K562 (cell line): ENCODE measurements around the gene SLC3A2. TPM values are rescaled to one million over a fixed set of nuclear protein-coding genes. Genes with fewer than 3 reads are reported as not detected.

Experiments
- ATAC-seq: fragments of 200-7000 bp; cut with Tn5 transposase; 3 replicates; pipeline ENCODE4 v1.9.1; 2020; ENCODE audit warnings: moderate library complexity
- BruUV-seq: library from RNA; stranded (reverse); fragments of 400-500 nt; replicated peaks from 2 replicates; lab custom pipeline; 2021; lab: Mats Ljungman, UMichigan
- CTCF ChIA-PET: fragments of 300-600 bp; formaldehyde crosslinking; extraction: SDS; loops from one replicate; lab custom pipeline; 2021; ENCODE audit warnings: low intra/inter-chr PET ratio; lab: Yijun Ruan, JAX
- POLR2A ChIA-PET: fragments of 300-600, 350-650 bp; sonication (Branson Sonifier 250); formaldehyde crosslinking; extraction: SDS; loops from one replicate; lab custom pipeline; 2021; ENCODE audit warnings: antibody characterized with exemption, inconsistent platforms; lab: Yijun Ruan, JAX
- DNase-seq, 4 experiments: peaks; one replicate each; pipeline versions ENCODE4 v3.0.0 to v3.0.0-alpha.2; 2011 to 2018; ENCODE audit warnings: low spot score in 3 of 4, mixed read lengths in 3 of 4; ENCODE audit errors: extremely low read depth in 1 of 4
- FAIRE-seq: peaks from 2 replicates; lab custom pipeline; 2011; peaks lifted over from hg19 to GRCh38; lab: Jason Lieb, UNC
- H2AFZ ChIP-seq: 2 replicates; pipeline ENCODE4 v1.6.0; 2011; ENCODE audit warnings: low read depth, low read length, control low read depth, inconsistent platforms
- H3K27ac ChIP-seq: fragments of 200-600 bp; 3 replicates; pipeline ENCODE4 v1.8.0; 2011; ENCODE audit warnings: low read depth, mild to moderate bottlenecking, control low read depth, inconsistent platforms, low read length, moderate library complexity, mixed read lengths; ENCODE audit errors: extremely low read depth
- H3K27me3 ChIP-seq, 2 experiments: fragments of 300-600 bp in 1 of 2; 2 replicates in 1 of 2; 3 replicates in 1 of 2; pipeline versions ENCODE4 v1.6.0 to v1.8.0; 2011; ENCODE audit warnings: inconsistent platforms in 2 of 2, low read length in 2 of 2, mild to moderate bottlenecking in 1 of 2, mixed read lengths in 1 of 2, moderate library complexity in 1 of 2; ENCODE audit not compliant: control insufficient read depth in 2 of 2, insufficient read depth in 2 of 2
- H3K36me3 ChIP-seq: fragments of 300-600 bp; 3 replicates; pipeline ENCODE4 v1.8.0; 2011; ENCODE audit warnings: mild to moderate bottlenecking, low read length, inconsistent platforms; ENCODE audit not compliant: control insufficient read depth, insufficient read depth
- H3K4me1 ChIP-seq, 2 experiments: fragments of 200-600 bp in 1 of 2; replicated peaks in 1 of 2; 2 replicates in 1 of 2; 3 replicates in 1 of 2; pipeline versions ENCODE4 v1.5.1 to v1.8.0; 2011; ENCODE audit warnings: inconsistent platforms in 2 of 2, low read length in 2 of 2, mild to moderate bottlenecking in 1 of 2, mixed read lengths in 1 of 2, moderate library complexity in 1 of 2; ENCODE audit not compliant: control insufficient read depth in 2 of 2, insufficient read depth in 2 of 2
- H3K4me2 ChIP-seq: 2 replicates; pipeline ENCODE4 v1.6.1; 2011; ENCODE audit warnings: low read length, control low read depth, inconsistent platforms, mixed read lengths; ENCODE audit not compliant: insufficient read depth
- H3K4me3 ChIP-seq: fragments of 200-600 bp; sonication (generic), shearing (Covaris generic); 2 replicates; pipeline ENCODE4 v1.5.1; 2016; ENCODE audit warnings: control low read depth, inconsistent platforms
- H3K79me2 ChIP-seq: fragments of 200-600 bp; 3 replicates; pipeline ENCODE4 v1.8.0; 2011; ENCODE audit warnings: low read length, inconsistent platforms; ENCODE audit not compliant: control insufficient read depth, insufficient read depth
- H3K9ac ChIP-seq, 2 experiments: 2 replicates each; pipeline versions ENCODE4 v1.6.0 to v1.6.1; 2011; ENCODE audit warnings: low read depth in 2 of 2, low read length in 2 of 2, control low read depth in 1 of 2, inconsistent platforms in 1 of 2, mild to moderate bottlenecking in 1 of 2, mixed read lengths in 1 of 2; ENCODE audit not compliant: insufficient read depth in 1 of 2
- H3K9me1 ChIP-seq: one replicate; pipeline ENCODE4 v1.6.0; 2011; ENCODE audit warnings: inconsistent platforms, mild to moderate bottlenecking, low read length, moderate library complexity; ENCODE audit not compliant: control insufficient read depth, insufficient read depth
- H3K9me3 ChIP-seq: replicated peaks from 2 replicates; pipeline ENCODE4 v1.5.1; 2011; ENCODE audit warnings: low read depth, low read length, inconsistent platforms; ENCODE audit not compliant: control insufficient read depth, insufficient read depth
- H4K20me1 ChIP-seq: replicated peaks from 2 replicates; pipeline ENCODE4 v1.6.1; 2011; ENCODE audit warnings: low read length, inconsistent platforms, mixed read lengths; ENCODE audit not compliant: control insufficient read depth, insufficient read depth
- ARID3A ChIP-seq: IDR thresholded peaks from 2 replicates; pipeline ENCODE4 v1.6.1; 2012; ENCODE audit warnings: low read depth, low read length, improper control_type of control experiment, borderline replicate concordance
- CBX8 ChIP-seq: fragments of 200-600 bp; sonication (generic); IDR thresholded peaks from 2 replicates; pipeline ENCODE4 v1.6.1; 2012; ENCODE audit warnings: borderline replicate concordance, mixed run types, low read depth, mild to moderate bottlenecking, moderate library complexity, mixed read lengths, low read length, control low read depth, inconsistent platforms; ENCODE audit not compliant: poor library complexity, severe bottlenecking; ENCODE audit errors: extremely low read depth
- CHD1 ChIP-seq: fragments of 200-600 bp; sonication (generic); IDR thresholded peaks from one replicate; pipeline ENCODE4 v1.6.1; 2012; ENCODE audit warnings: mild to moderate bottlenecking, moderate library complexity, low read length, inconsistent platforms
- CHD4 ChIP-seq: fragments of 200-600 bp; sonication (generic); IDR thresholded peaks from 3 replicates; pipeline ENCODE4 v1.6.1; 2012; ENCODE audit warnings: low read depth, mild to moderate bottlenecking, mixed read lengths, low read length, inconsistent platforms; ENCODE audit not compliant: insufficient read depth, insufficient replicate concordance, poor library complexity, severe bottlenecking
- FOXK2 ChIP-seq, 2 experiments: fragments of 450-650 bp; IDR thresholded peaks in 1 of 2; conservative IDR thresholded peaks in 1 of 2; 2 replicates each; pipeline ENCODE4 v1.6.1; 2016; ENCODE audit warnings: low read depth in 2 of 2, mild to moderate bottlenecking in 1 of 2
- RBBP5 ChIP-seq: fragments of 200-600 bp; sonication (generic); IDR thresholded peaks from 2 replicates; pipeline ENCODE4 v1.6.1; 2012; ENCODE audit warnings: borderline replicate concordance, mild to moderate bottlenecking, low read length, control low read depth, inconsistent platforms; ENCODE audit not compliant: insufficient read depth, poor library complexity, severe bottlenecking
- TCF7L2 ChIP-seq: fragments of 150-350 bp; IDR thresholded peaks from 2 replicates; pipeline ENCODE4 v1.6.1; 2016; ENCODE audit warnings: low read depth, mild to moderate bottlenecking, low read length, moderate library complexity
- TCFL5 ChIP-seq: fragments of 250-450 bp; sonication (Bioruptor Pico); conservative IDR thresholded peaks from 2 replicates; pipeline ENCODE4 v1.6.1; 2021; ENCODE audit warnings: mild to moderate bottlenecking, moderate library complexity, matching md5 sums
- ZNF583 ChIP-seq: fragments of 250-450 bp; sonication (Bioruptor Pico); IDR thresholded peaks from 2 replicates; pipeline ENCODE4 v1.4.0; 2020
- ZNF655 ChIP-seq: fragments of 250-450 bp; sonication (Bioruptor Pico); IDR thresholded peaks from 2 replicates; pipeline ENCODE4 v1.5.0; 2021
- WGBS: fragments of 100-300 bp; shearing (Covaris generic); methylation state at CpG from one replicate; pipeline ENCODE4 v1.1.6; 2016; ENCODE audit warnings: low coverage, mixed read lengths; ENCODE audit not compliant: insufficient coverage; ENCODE audit errors: missing lambda C conversion rate; 5-methylcytosine and 5-hydroxymethylcytosine counted together
- in situ Hi-C: fragments of 300-500 bp; cut with MboI; formaldehyde crosslinking; loops from 4 replicates; pipeline ENCODE4 v1.15.0; 2018; ENCODE audit warnings: inconsistent platforms, mixed read lengths
- intact Hi-C: fragments of 100-400 bp; cut with micrococcal nuclease; formaldehyde crosslinking; loops from 2 replicates; pipeline ENCODE4 v1.14.2; 2022
- polyA plus RNA-seq, 8 experiments: library from polyadenylated mRNA; depleted of rRNA in 4 of 8; stranded (reverse) in 5 of 8; unstranded in 3 of 8; fragments of >200 nt; fragmentation: Nextera tagmentation in 2 of 8; fragmentation: Illumina TruSeq in 1 of 8; extraction: Ambion mirVana in 2 of 8; extraction: Trizol in 1 of 8; gene quantifications; 2 replicates each; pipeline versions ENCODE4 v1.2.1 to v1.2.3, GENCODE V29; 2011 to 2014; ENCODE audit warnings: inconsistent platforms in 1 of 8, missing spikeins in 1 of 8
- total RNA-seq, 7 experiments: library from RNA; depleted of rRNA in 6 of 7; stranded (reverse); fragments of >200 nt in 6 of 7; fragmentation: Illumina TruSeq in 2 of 7; extraction: Trizol in 2 of 7; gene quantifications; 2 replicates each; pipeline versions ENCODE4 v1.2.1 to v1.2.3, GENCODE V29; 2011 to 2021; ENCODE audit warnings: low replicate concordance in 1 of 7
- TF ChIP-seq, protein P1 (sequence below): sonication (generic); formaldehyde crosslinking; IDR thresholded peaks from 2 replicates; pipeline ENCODE4 v1.8.1; 2023; ENCODE audit warnings: mild to moderate bottlenecking, missing genetic modification reagents
- TF ChIP-seq, protein P2 (sequence below): fragments of 250-450 bp; sonication (Bioruptor Pico); IDR thresholded peaks from 2 replicates; pipeline ENCODE4 v1.6.1; 2021; ENCODE audit warnings: mild to moderate bottlenecking

Gene SLC3A2
- total and polyA plus RNA-seq, 9 of the 15 experiments (the other 6 are each of a cell fraction or from before 2014, with no cell fraction given): 20.0 to 296 (median 214) TPM

DNA sequence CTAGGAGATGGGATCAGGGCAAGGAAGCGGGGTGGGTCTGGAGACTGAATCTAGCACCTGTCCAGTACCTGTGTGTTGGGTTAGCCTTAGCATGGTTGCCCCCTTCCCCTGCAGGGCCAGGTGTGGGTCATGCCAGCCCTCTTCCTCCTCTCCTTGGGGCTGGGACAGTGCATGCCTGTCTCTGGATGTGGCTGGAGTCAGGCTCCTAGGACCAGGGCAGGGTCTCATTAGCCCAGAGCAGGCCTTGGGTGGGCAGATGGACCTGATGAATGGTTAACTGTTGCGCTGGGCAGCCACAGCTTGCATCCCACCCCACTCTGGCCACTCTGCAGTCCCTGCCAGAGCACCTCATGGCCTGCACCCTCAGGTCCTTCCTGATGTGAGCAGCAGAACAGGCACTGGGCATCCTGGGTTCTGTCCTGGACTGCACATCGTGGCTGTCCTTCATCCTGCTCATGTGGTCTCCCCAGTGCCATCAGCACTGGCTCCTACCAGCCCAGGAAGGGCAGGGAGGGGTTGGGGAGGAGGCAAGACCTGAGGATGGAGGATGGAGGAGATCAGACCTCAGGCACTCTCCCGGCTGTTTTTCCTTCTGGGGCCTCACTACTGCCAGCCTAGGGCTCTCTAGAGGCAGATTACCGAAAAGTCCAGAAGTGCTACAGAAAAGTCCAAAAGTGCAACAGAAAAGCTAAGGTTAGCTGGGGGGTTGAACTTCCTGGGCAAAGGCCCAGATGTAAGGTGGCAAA is 53.2 kb downstream of the SLC3A2 start:
- Histone ChIP-seq H3K4me1 (no peaks in the 10 kb centered on the region; a peak in 1 of 5 replicates), H3K27ac (no peak overlapping the region), H3K4me2 (no peak overlapping the region), H3K9me1 (no peaks in the 10 kb centered on the region), H4K20me1 (no peaks in the 10 kb centered on the region), H3K9me3 (no peaks in the 10 kb centered on the region), H3K27me3 (peaks cover 2 to 47% of the 10 kb centered on the region in 2 experiments), H3K9ac (no peak overlapping the region), H3K36me3 (no peaks in the 10 kb centered on the region), H3K4me3 (no peak overlapping the region), H2AFZ (no peak overlapping the region), H3K79me2 (no peaks in the 10 kb centered on the region)
- ChIA-PET POLR2A (no interaction called here), CTCF (no interaction called here)
- BruUV-seq: no TSS peak
- intact Hi-C loops: no loop called here
- FAIRE-seq (no peak), DNase-seq (no peak), ATAC-seq (no peak)
- in situ Hi-C loops: no loop called here
- 3% methylated on average over 5 of the region's 5 CpGs for WGBS
- TF ChIP-seq TCFL5: no peak
- no peak for TF ChIP-seq ZNF583
- no peak for TF ChIP-seq CHD1
- TF ChIP-seq, protein P1, sequence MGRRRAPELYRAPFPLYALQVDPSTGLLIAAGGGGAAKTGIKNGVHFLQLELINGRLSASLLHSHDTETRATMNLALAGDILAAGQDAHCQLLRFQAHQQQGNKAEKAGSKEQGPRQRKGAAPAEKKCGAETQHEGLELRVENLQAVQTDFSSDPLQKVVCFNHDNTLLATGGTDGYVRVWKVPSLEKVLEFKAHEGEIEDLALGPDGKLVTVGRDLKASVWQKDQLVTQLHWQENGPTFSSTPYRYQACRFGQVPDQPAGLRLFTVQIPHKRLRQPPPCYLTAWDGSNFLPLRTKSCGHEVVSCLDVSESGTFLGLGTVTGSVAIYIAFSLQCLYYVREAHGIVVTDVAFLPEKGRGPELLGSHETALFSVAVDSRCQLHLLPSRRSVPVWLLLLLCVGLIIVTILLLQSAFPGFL (CRISPR knock-in tag): no peak
- no peak for TF ChIP-seq CHD4
- no peak for TF ChIP-seq ARID3A
- TF ChIP-seq, protein P2, sequence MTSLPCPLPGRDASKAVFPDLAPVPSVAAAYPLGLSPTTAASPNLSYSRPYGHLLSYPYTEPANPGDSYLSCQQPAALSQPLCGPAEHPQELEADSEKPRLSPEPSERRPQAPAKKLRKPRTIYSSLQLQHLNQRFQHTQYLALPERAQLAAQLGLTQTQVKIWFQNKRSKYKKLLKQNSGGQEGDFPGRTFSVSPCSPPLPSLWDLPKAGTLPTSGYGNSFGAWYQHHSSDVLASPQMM (CRISPR knock-in tag): no peak
- no peak for TF ChIP-seq CBX8
- no peak for TF ChIP-seq RBBP5
- TF ChIP-seq TCF7L2: no peak
- TF ChIP-seq ZNF655: no peak
- TF ChIP-seq FOXK2 (conservative IDR thresholded peaks at IDR 0.05 in 1 of 2, IDR thresholded peaks at IDR 0.05 in 1 of 2; ENCODE audit: low read depth in 2 of 2): no peak
